Panc1 (cell line): ENCODE results near the gene MCM3AP. TPM values are rescaled to one million over a fixed set of nuclear protein-coding genes. Genes with fewer than 3 reads are reported as not detected.

Experiments used
- ATAC-seq: fragments of 200-7000 bp; cut with Tn5 transposase; 2 replicates; pipeline ENCODE4 v1.9.1; 2020; ENCODE audit warnings: mild to moderate bottlenecking, moderate library complexity
- BruUV-seq: library from RNA; stranded (reverse); fragments of 400-500 nt; replicated peaks from 2 replicates; lab custom pipeline; 2021; lab: Mats Ljungman, UMichigan
- CTCF ChIA-PET: fragments of 300-600 bp; sonication (Branson Sonifier 250); formaldehyde crosslinking; loops from one replicate; lab custom pipeline; 2022; ENCODE audit warnings: antibody characterized with exemption; lab: Charles Lee
- POLR2A ChIA-PET: fragments of 300-600 bp; sonication (Branson Sonifier 250); formaldehyde crosslinking; loops from one replicate; lab custom pipeline; 2022; ENCODE audit warnings: antibody characterized with exemption; lab: Charles Lee
- DNase-seq: peaks from one replicate; pipeline ENCODE4 v3.0.0-alpha.2; 2010; ENCODE audit warnings: low read depth, low spot score
- H3K27ac ChIP-seq: 2 replicates; pipeline ENCODE4 v1.5.1; 2011; ENCODE audit warnings: mild to moderate bottlenecking, low read length, inconsistent platforms
- H3K27me3 ChIP-seq: fragments of 200-500 bp; sonication (Bioruptor generic); 2 replicates; pipeline ENCODE4 v1.6.0; 2014; ENCODE audit warnings: low read length, inconsistent platforms; ENCODE audit not compliant: control insufficient read depth, insufficient read depth
- H3K36me3 ChIP-seq: fragments of 200-500 bp; sonication (Bioruptor generic); 2 replicates; pipeline ENCODE4 v1.5.1; 2014; ENCODE audit warnings: inconsistent platforms, mild to moderate bottlenecking, low read length, moderate library complexity; ENCODE audit not compliant: control insufficient read depth, insufficient read depth
- H3K4me1 ChIP-seq: 2 replicates; pipeline ENCODE4 v1.5.1; 2011; ENCODE audit warnings: inconsistent platforms, mild to moderate bottlenecking, low read length, moderate library complexity; ENCODE audit not compliant: control insufficient read depth, insufficient read depth
- H3K4me3 ChIP-seq, 2 experiments: 2 replicates each; pipeline ENCODE4 v1.5.1; 2011 to 2012; ENCODE audit warnings: low read depth in 2 of 2, low read length in 2 of 2, mild to moderate bottlenecking in 2 of 2, inconsistent platforms in 1 of 2, moderate library complexity in 1 of 2
- H3K9me3 ChIP-seq: fragments of 200-500 bp; sonication (Bioruptor generic); 2 replicates; pipeline ENCODE4 v1.5.1; 2014; ENCODE audit warnings: low read depth, mild to moderate bottlenecking, inconsistent platforms, low read length, moderate library complexity; ENCODE audit not compliant: control insufficient read depth, insufficient read depth
- POLR2AphosphoS5 ChIP-seq: IDR thresholded peaks from 2 replicates; pipeline ENCODE4 v1.6.1; 2012; ENCODE audit warnings: mild to moderate bottlenecking, low read depth, low read length, moderate library complexity
- SIN3A ChIP-seq: IDR thresholded peaks from 2 replicates; pipeline ENCODE4 v1.6.1; 2012; ENCODE audit warnings: low read depth, mild to moderate bottlenecking, low read length, moderate library complexity, borderline replicate concordance; ENCODE audit not compliant: insufficient read depth
- TCF7L2 ChIP-seq: IDR thresholded peaks from 2 replicates; pipeline ENCODE4 v1.6.1; 2011; ENCODE audit warnings: mild to moderate bottlenecking, low read depth, low read length, inconsistent platforms
- in situ Hi-C: cut with HindIII; loops from 2 replicates; pipeline ENCODE4 v1.10.0; 2016; ENCODE audit warnings: low sequenced_read_pairs, low pct_unique_long_range_greater_than_20kb
- intact Hi-C: fragments of 100-400 bp; cut with micrococcal nuclease; formaldehyde crosslinking; loops from one replicate; pipeline ENCODE4 v1.10.0; 2022; ENCODE audit not compliant: unreplicated experiment
- total RNA-seq: library from RNA; stranded (reverse); gene quantifications from one replicate; pipeline ENCODE4 v1.2.1, GENCODE V29; 2021; ENCODE audit not compliant: unreplicated experiment
- TF ChIP-seq, protein P1 (sequence below): fragments of 450-650 bp; IDR thresholded peaks from 2 replicates; pipeline ENCODE4 v1.5.1; 2017; ENCODE audit warnings: mild to moderate bottlenecking
- TF ChIP-seq, protein P2 (sequence below), 2 experiments: IDR thresholded peaks; 2 replicates each; pipeline ENCODE4 v1.6.1; 2011 to 2012; ENCODE audit warnings: low read depth in 2 of 2, control low read depth in 1 of 2, low read length in 1 of 2, mild to moderate bottlenecking in 1 of 2, moderate library complexity in 1 of 2; ENCODE audit not compliant: insufficient read depth in 1 of 2

MCM3AP gene
- total RNA-seq, 1 experiment from 2014 or later = 95.0 TPM

DNA sequence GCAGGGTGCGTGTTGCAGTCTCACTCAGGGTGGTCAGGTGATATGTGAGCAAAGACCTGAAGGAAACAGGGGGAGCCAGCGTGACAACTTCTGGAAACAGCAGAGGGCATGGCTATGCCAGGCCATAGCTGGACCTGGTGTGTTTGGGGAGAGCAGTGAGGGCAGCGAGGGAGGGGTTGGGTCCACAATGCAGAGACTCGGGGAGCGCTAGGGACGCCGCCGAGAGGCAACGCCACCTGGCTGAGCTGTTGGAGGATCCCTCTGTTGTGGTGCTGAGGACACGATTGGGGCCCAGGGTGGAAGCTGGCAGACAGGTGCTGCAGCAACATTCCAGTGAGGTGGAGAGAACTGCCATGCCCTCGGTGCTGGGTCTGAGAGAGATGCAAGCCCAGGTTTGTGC is 30.2 kb downstream of the MCM3AP start:
- ATAC-seq = no peak
- Histone ChIP-seq H3K4me3 (no peak overlapping the region), H3K9me3 (no peaks in the 10 kb centered on the region), H3K4me1 (no peaks in the 10 kb centered on the region), H3K27me3 (no peaks in the 10 kb centered on the region), H3K27ac (no peak overlapping the region), H3K36me3 (peaks cover 12% of the 10 kb centered on the region)
- intact Hi-C loops (no loop called here), in situ Hi-C loops (no loop called here)
- TF ChIP-seq, protein P1, sequence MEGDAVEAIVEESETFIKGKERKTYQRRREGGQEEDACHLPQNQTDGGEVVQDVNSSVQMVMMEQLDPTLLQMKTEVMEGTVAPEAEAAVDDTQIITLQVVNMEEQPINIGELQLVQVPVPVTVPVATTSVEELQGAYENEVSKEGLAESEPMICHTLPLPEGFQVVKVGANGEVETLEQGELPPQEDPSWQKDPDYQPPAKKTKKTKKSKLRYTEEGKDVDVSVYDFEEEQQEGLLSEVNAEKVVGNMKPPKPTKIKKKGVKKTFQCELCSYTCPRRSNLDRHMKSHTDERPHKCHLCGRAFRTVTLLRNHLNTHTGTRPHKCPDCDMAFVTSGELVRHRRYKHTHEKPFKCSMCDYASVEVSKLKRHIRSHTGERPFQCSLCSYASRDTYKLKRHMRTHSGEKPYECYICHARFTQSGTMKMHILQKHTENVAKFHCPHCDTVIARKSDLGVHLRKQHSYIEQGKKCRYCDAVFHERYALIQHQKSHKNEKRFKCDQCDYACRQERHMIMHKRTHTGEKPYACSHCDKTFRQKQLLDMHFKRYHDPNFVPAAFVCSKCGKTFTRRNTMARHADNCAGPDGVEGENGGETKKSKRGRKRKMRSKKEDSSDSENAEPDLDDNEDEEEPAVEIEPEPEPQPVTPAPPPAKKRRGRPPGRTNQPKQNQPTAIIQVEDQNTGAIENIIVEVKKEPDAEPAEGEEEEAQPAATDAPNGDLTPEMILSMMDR = no peak
- no peak for TF ChIP-seq POLR2AphosphoS5
- no peak for TF ChIP-seq SIN3A
- no peak for TF ChIP-seq TCF7L2
- TF ChIP-seq, protein P2, sequence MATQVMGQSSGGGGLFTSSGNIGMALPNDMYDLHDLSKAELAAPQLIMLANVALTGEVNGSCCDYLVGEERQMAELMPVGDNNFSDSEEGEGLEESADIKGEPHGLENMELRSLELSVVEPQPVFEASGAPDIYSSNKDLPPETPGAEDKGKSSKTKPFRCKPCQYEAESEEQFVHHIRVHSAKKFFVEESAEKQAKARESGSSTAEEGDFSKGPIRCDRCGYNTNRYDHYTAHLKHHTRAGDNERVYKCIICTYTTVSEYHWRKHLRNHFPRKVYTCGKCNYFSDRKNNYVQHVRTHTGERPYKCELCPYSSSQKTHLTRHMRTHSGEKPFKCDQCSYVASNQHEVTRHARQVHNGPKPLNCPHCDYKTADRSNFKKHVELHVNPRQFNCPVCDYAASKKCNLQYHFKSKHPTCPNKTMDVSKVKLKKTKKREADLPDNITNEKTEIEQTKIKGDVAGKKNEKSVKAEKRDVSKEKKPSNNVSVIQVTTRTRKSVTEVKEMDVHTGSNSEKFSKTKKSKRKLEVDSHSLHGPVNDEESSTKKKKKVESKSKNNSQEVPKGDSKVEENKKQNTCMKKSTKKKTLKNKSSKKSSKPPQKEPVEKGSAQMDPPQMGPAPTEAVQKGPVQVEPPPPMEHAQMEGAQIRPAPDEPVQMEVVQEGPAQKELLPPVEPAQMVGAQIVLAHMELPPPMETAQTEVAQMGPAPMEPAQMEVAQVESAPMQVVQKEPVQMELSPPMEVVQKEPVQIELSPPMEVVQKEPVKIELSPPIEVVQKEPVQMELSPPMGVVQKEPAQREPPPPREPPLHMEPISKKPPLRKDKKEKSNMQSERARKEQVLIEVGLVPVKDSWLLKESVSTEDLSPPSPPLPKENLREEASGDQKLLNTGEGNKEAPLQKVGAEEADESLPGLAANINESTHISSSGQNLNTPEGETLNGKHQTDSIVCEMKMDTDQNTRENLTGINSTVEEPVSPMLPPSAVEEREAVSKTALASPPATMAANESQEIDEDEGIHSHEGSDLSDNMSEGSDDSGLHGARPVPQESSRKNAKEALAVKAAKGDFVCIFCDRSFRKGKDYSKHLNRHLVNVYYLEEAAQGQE (IDR thresholded peaks at IDR 0.05; ENCODE audit: insufficient read depth in 1 of 2, low read depth in 2 of 2, low read length in 1 of 2) = no peak
- no peak for DNase-seq
- ChIA-PET POLR2A (no interaction called here), CTCF (no interaction called here)
- BruUV-seq = no TSS peak

DNA sequence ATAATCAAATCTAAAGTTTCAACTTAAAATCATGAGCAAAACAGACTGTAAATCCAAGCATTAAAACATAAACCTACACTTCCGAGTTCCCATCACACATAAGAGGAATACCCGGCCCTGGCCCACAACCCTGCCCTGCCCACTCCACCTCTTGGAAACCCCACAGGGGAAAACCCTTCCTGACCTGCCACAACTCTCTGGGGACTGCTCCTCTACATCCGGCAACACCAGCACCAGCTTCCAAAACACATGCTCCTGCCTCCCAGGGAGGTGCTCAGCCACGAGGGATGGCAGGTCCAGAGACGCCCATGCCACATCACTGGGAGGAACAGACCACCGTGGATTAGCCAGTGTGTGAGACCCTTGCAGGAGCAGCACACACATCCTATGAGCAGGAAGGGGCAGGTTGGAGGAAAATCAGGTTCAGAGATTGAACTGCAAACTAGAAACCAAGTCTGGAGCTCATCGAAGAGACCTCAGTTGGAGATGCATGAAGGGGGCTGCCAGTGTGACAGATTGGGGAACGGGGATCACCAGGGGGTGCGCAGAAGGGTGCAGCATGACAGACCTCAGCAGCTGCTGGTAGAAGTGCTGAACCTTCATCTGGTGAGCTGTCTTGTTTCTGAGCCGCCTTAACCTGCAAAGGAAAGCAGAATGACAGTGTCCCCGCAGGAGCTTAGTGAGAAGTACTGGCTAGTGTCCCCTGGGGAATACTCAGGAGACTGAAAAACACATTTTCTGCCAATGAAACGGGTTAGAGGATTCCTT is 31.0 kb downstream of the MCM3AP start:
- ChIA-PET POLR2A (no interaction called here), CTCF (no interaction called here)
- Histone ChIP-seq H3K4me3 (no peak overlapping the region), H3K36me3 (peaks cover 12% of the 10 kb centered on the region), H3K27ac (no peak overlapping the region), H3K27me3 (no peaks in the 10 kb centered on the region), H3K9me3 (no peaks in the 10 kb centered on the region), H3K4me1 (no peaks in the 10 kb centered on the region)
- DNase-seq (no peak), ATAC-seq (peak; percentile 45; the same call in 1 of the 2 replicates)
- BruUV-seq = no TSS peak
- TF ChIP-seq TCF7L2 = no peak
- TF ChIP-seq SIN3A = no peak
- TF ChIP-seq POLR2AphosphoS5 = no peak
- TF ChIP-seq, protein P2 (IDR thresholded peaks at IDR 0.05; ENCODE audit: insufficient read depth in 1 of 2, low read depth in 2 of 2, low read length in 1 of 2) = no peak
- TF ChIP-seq, protein P1 = no peak
- intact Hi-C loops (no loop called here), in situ Hi-C loops (no loop called here)
